HG03175 (cell line): Measurements from ENCODE around the gene ADK.

ENCODE experiments used
- ATAC-seq: cut with Tn5 transposase; IDR thresholded peaks from one replicate; pipeline ENCODE4 v1.9.1; 2021; ENCODE audit warnings: mild to moderate bottlenecking, moderate library complexity; ENCODE audit not compliant: unreplicated experiment

ADK gene

GRCh38 chr10:74231375-74231774 is 80.4 kb downstream of the ADK start:
- no peak for ATAC-seq

DNA sequence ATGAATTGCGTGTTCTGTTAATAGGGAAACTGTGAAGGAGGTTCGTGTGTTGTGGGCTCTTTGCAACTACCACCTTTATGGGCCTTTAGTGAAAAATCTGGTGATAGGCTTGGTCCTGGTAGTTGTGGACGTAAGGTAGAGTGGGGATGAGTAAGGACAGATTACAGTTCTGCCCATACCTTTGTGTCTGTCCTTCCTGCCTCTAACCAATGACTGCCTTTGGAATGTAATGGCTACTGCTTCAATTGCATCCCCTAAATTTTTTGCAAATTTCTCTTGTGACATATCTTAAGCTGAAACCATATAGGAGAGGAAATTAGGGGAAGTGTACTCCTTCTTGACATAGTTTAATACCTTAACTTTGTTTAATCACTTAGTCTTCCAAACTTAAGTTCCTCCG is 82.3 kb downstream of the ADK start:
- ATAC-seq = no peak

DNA sequence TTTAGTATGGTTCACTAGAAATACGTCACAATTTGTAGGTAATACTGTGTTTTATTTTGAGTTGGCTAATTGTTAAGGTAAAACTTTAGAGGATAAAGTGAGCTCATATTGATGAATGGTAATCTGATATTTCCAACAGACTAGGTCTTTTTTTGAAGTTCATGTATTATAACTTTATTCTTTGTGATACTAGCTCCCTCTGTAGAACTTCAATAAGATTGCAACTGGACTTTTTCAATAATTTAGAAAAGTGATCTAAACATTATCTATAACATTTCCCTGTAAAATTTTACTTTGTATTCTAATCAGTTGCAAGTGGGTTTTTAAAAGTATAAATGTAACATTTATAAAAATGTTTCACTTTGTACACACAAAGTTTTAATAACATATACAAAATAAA is 83.5 kb downstream of the ADK start:
- ATAC-seq = no peak

- no peak for ATAC-seq
These were observed 87.0 kb downstream of the ADK start for GRCh38 chr10:74238031-74238431.

DNA sequence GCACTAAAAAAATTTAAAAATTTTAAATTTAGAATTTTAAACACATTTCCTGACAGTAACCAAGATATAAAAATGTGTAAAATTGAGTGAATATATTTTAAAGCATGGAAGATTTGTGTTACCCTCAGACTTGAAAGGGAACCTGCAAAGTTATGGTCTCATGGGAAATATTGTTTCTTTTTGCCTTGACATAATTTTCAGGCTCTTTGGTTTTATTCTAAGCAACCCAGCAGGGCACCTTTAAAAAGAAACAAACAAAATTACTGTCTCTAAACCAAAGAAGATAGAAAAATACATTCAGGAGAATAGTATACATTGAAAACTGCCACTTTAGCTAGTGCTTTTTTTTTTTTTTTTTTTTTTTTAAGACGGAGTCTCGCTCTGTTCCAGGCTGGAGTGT is 87.5 kb downstream of the ADK start:
- no peak for ATAC-seq

DNA sequence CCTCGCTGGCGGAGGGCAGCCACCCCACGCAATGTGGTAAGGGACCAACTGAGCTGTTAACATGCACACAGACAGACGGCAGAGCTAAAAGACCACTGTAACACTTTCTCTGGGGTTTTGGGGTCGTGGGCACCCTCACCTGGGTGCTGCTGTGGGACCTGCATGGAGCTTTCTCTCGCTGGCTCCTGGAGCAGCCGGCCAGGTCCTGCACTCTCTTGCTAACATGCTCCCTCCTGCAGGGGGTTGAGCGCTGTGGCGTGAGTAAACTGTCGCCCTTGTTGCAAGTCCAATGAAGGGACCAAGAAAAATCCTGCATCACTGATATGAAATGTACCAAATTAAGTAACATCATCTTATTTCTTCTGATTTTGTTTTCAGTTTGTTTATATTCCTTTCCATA is 92.0 kb downstream of the ADK start:
- ATAC-seq = no peak

DNA sequence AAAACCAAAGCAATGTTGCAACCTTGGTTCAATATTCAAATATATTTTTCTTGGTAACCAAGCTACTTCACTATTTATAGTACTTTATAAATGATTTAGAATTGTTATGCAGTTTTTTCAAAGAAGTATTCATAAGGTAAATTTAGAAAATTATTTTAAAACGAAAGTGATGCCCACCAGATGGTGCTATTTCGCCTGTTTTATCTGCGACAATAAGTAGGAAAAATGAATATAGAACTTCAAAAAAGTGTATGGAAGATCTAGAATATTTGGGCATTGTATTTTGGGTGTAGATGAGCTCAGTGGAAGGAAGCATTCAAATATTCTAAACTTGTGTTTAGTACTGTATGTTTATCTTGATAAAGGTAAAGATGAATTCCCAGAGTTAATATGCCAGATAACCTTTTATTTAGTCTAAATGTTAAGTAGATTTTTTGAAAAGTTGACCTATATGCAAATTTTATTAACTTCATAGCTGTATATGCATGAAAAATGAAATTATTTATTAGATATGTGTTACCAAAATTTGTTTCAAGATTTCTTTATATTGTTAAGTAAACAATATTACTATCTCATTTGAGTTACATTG is 93.2 kb downstream of the ADK start:
- no peak for ATAC-seq

DNA sequence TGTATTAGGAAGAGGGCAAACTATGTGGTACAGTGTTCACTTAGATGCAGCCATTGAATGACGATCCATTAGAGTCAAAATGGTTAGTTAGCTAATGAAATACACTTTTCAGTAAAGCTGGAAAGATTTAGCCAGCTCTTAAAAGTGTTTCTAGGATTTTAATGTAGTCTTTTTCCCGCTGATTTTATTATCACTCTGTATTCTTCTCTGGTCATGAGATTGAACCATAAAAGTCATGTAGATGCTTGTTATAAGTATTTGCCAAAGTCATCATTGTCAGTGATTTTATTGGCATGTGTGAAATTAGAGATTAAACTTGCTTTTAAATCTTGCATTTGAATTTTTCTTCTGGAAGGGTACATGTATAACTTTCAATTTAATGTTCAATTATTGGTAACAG is 93.8 kb downstream of the ADK start:
- ATAC-seq = no peak

- no peak for ATAC-seq
These were observed 95.5 kb downstream of the ADK start for GRCh38 chr10:74246495-74246894.

GRCh38 chr10:74249865-74250264 is 98.8 kb downstream of the ADK start:
- ATAC-seq = no peak

DNA sequence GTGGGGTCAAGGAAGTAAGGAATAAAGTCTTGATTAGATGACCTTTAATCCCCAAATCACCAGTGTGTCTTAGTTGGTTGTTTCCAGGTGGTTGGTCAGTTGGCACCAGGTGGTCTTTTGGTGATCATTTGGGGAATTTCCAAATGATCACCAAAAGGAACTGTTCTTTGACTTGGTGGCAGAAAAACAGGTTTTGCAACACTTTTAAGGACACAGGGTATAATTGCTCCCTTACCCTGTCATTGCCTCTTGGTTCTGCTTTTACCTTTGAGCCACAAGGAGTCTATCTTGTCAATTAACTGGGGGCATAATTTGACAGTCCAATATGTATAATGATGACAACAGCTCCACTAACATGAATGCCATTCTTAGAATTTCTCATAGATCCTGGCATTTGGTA is 104.2 kb downstream of the ADK start:
- ATAC-seq = no peak

- ATAC-seq = no peak
These were observed 104.9 kb downstream of the ADK start for GRCh38 chr10:74255888-74256357.

- no peak for ATAC-seq
These were observed 111.8 kb downstream of the ADK start for GRCh38 chr10:74262856-74263255.

- no peak for ATAC-seq
These were observed 113.0 kb downstream of the ADK start for GRCh38 chr10:74263996-74264395.

- ATAC-seq = no peak
These were observed 121.3 kb downstream of the ADK start for GRCh38 chr10:74272288-74272687.

DNA sequence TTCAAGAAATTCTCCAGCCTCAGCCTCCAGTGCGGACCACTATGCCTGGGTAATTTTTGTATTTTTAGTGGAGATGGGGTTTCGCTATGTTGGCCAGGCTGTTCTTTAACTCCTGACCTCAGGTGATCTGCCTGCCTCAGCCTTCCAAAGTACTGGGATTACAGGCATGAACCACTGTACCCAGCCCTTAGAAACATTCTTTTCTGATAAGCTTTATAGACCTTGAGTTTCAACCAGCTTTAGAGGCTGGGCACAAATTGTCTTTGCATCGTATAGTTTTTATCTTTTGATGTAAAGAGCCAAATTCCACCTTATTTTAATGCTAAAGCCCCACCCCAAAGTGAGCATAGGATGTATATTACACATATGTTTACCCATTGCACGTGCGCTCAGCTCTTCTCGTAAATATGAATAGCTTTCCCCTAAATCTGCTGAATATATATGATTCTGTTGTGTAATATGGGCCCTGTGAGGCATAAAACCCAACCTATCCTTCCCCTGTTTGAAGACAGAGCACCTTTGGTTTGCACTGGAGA is 124.8 kb downstream of the ADK start:
- no peak for ATAC-seq

GRCh38 chr10:74276416-74276815 is 125.4 kb downstream of the ADK start:
- ATAC-seq = no peak

GRCh38 chr10:74282151-74282847 is 131.3 kb downstream of the ADK start:
- ATAC-seq = no peak

- no peak for ATAC-seq
These were observed 131.8 kb downstream of the ADK start for GRCh38 chr10:74282848-74283210.

GRCh38 chr10:74289188-74289587 is 138.2 kb downstream of the ADK start:
- ATAC-seq = no peak

- no peak for ATAC-seq
These were observed 138.9 kb downstream of the ADK start for GRCh38 chr10:74289951-74290350.

GRCh38 chr10:74290708-74291107 is 139.7 kb downstream of the ADK start:
- ATAC-seq = no peak
